Measurements from ENCODE around the gene ACSL6.

The ACSL6 gene

DNA sequence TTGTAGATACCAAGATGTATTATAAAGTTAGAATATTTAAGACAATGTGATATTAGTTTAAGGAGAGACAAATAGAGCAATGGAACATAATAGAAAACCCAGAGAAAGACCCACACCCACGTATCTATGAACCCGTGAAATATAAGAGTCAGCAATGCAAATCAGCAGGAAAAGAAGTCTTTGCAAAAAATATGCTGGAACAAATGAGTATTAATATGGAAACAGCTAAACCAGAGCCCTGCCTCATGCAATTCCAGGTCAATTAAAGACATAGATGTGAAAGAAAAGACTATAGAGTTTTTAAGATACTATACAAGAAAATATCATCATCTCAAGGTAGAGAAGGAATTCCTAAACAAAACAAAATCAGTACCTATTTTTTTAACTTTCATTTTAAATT is 25.9 kb upstream of the ACSL6 start:
- Histone ChIP-seq H3K27me3 (ENCODE audit: control insufficient read depth, insufficient read depth, low read length) (no peaks in the 10 kb centered on the region), H3K4me3 (ENCODE audit: low read depth, low read length) (no peak overlapping the region), H3K9me3 (ENCODE audit: control insufficient read depth, insufficient read depth, low read length) (no peaks in the 10 kb centered on the region), H3K36me3 (ENCODE audit: control insufficient read depth, insufficient read depth, low read length) (no peaks in the 10 kb centered on the region), H3K4me1 (ENCODE audit: control insufficient read depth, insufficient read depth, low read length) (no peaks in the 10 kb centered on the region), H3K9ac (ENCODE audit: low read depth, low read length) (no peak overlapping the region), H3K27ac (ENCODE audit: low read depth, low read length) (no peak overlapping the region)

- no peaks in the 10 kb centered on the region for H3K27me3 ChIP-seq (ENCODE audit: control insufficient read depth, insufficient read depth, low read length)
- H3K4me1 ChIP-seq (ENCODE audit: control insufficient read depth, insufficient read depth, low read length): no peaks in the 10 kb centered on the region
- H3K27ac ChIP-seq (ENCODE audit: low read depth, low read length): no peak overlapping the region
- no peaks in the 10 kb centered on the region for H3K9me3 ChIP-seq (ENCODE audit: control insufficient read depth, insufficient read depth, low read length)
- H3K9ac ChIP-seq (ENCODE audit: low read depth, low read length): no peak overlapping the region
- H3K4me3 ChIP-seq (ENCODE audit: low read depth, low read length): no peak overlapping the region
- H3K36me3 ChIP-seq (ENCODE audit: control insufficient read depth, insufficient read depth, low read length): no peaks in the 10 kb centered on the region
Observed at GRCh38 chr5:132033122-132033521, 21.7 kb upstream of the ACSL6 start.

GRCh38 chr5:132032196-132032595 is 20.7 kb upstream of the ACSL6 start:
- H3K27ac ChIP-seq (ENCODE audit: low read depth, low read length): no peak overlapping the region
- no peak overlapping the region for H3K4me3 ChIP-seq (ENCODE audit: low read depth, low read length)
- H3K9ac ChIP-seq (ENCODE audit: low read depth, low read length): no peak overlapping the region
- H3K27me3 ChIP-seq (ENCODE audit: control insufficient read depth, insufficient read depth, low read length): no peaks in the 10 kb centered on the region
- H3K9me3 ChIP-seq (ENCODE audit: control insufficient read depth, insufficient read depth, low read length): no peaks in the 10 kb centered on the region
- H3K4me1 ChIP-seq (ENCODE audit: control insufficient read depth, insufficient read depth, low read length): no peaks in the 10 kb centered on the region
- no peaks in the 10 kb centered on the region for H3K36me3 ChIP-seq (ENCODE audit: control insufficient read depth, insufficient read depth, low read length)

DNA sequence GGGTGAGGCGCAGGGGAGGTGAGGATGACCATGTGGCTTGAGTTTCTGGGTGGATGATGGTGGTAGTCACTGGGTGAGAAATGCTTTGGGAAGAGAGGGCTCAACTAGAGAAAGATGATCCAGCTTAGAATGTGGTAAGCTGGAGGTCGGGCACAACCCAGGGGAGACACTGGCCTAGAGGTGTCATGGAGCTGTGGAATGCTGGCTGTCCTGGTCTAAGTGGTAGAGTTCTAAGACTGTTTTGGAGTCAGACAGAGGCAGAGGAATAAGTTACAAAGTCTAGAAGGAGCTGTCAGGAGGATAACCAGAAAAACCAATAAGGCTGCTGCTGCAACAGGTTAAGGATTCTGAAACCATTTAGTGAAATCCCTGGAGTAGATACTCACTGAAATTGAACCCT is 19.2 kb upstream of the ACSL6 start:
- Histone ChIP-seq H3K4me3 (ENCODE audit: low read depth, low read length) (no peak overlapping the region), H3K36me3 (ENCODE audit: control insufficient read depth, insufficient read depth, low read length) (no peaks in the 10 kb centered on the region), H3K9me3 (ENCODE audit: control insufficient read depth, insufficient read depth, low read length) (no peaks in the 10 kb centered on the region), H3K27me3 (ENCODE audit: control insufficient read depth, insufficient read depth, low read length) (no peaks in the 10 kb centered on the region), H3K4me1 (ENCODE audit: control insufficient read depth, insufficient read depth, low read length) (no peaks in the 10 kb centered on the region), H3K9ac (ENCODE audit: low read depth, low read length) (no peak overlapping the region), H3K27ac (ENCODE audit: low read depth, low read length) (no peak overlapping the region)

DNA sequence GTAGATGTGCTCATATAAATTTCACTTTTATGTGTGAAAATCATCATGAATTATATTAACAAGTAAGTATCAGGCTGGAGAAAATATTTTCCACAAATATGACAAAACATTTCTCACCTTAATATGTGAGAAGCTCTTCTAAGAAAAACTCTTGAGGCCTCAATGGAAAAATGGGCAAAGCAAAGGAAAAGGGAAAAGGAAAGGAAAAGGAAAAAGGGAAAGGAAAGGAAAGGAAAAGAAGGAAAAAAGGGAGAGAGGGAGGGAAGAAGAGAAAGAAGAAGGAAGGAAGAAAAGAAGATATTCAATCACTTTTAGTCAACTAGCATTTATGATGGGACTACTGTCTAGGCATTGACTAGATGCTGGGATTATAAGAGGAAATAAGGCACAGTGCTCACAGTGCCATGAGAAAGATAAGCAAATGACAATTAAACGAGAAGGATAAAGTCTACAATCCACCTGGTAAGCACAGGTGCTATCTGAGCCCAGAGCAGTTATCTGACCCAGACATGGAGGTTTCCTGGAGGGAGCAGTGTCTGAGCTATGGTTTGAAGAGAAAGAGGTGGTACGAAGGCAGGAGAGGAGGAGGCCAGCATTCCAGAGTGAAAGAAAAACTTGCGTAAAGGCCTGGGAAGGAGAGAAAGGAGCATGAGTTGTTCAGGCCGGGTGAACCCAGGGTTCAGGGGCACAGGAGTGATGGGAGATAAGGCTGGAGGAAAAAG is 18.3 kb upstream of the ACSL6 start:
- H3K27me3 ChIP-seq (ENCODE audit: control insufficient read depth, insufficient read depth, low read length): no peaks in the 10 kb centered on the region

DNA sequence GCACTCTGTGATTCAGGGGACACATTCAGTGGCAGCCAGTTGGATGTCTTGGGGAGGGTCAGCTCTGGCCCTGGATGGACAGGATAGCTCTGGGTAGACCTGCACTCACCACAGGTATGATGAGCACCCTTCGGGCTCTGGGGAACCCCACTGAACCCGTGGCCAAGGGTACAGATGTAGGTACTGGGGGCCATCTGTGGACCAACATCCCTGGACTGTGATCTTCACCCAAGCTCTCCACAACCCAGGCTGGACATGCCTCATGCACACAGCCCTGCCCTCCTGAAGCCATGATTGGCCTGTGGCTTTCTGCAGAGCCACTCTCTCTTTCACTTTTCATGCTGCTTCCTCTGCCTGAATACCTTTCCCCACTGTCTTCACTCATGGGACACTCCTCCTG is 15.6 kb upstream of the ACSL6 start:
- no peaks in the 10 kb centered on the region for H3K4me1 ChIP-seq (ENCODE audit: control insufficient read depth, insufficient read depth, low read length)
- no peak overlapping the region for H3K4me3 ChIP-seq (ENCODE audit: low read depth, low read length)
- H3K9ac ChIP-seq (ENCODE audit: low read depth, low read length): no peak overlapping the region
- no peaks in the 10 kb centered on the region for H3K36me3 ChIP-seq (ENCODE audit: control insufficient read depth, insufficient read depth, low read length)
- H3K27me3 ChIP-seq (ENCODE audit: control insufficient read depth, insufficient read depth, low read length): no peaks in the 10 kb centered on the region
- no peak overlapping the region for H3K27ac ChIP-seq (ENCODE audit: low read depth, low read length)
- no peaks in the 10 kb centered on the region for H3K9me3 ChIP-seq (ENCODE audit: control insufficient read depth, insufficient read depth, low read length)

More for the DNA sequence above, 18.3 kb upstream of the ACSL6 start:
- no peaks in the 10 kb centered on the region for H3K36me3 ChIP-seq (ENCODE audit: control insufficient read depth, insufficient read depth, low read length)
- no peaks in the 10 kb centered on the region for H3K9me3 ChIP-seq (ENCODE audit: control insufficient read depth, insufficient read depth, low read length)
- H3K27ac ChIP-seq (ENCODE audit: low read depth, low read length): no peak overlapping the region
- no peak overlapping the region for H3K9ac ChIP-seq (ENCODE audit: low read depth, low read length)
- H3K4me1 ChIP-seq (ENCODE audit: control insufficient read depth, insufficient read depth, low read length): no peaks in the 10 kb centered on the region
- H3K4me3 ChIP-seq (ENCODE audit: low read depth, low read length): no peak overlapping the region

DNA sequence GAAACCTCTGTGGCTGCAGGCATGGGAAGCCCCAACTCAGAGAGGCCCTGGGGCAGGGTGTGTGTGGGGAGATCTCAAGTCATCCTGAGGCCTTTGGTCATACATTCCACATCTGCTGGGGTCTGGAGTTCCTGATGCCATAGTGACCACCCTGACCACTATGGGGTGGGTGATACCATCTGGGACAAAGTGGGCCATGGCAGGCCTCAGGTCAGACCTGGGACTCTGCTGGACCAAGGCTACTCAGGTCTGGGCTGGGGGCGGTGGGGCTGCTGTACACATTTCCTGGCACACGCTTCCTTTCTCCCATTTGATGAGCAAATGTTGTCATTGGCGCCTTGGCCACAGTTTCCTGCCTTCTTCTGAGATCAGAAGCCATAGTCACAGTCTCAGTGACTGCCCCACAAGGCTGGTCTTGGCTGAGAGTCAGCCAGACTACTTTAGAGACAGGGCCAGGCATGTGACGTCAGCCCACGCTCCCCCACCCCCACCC is 15.1 kb upstream of the ACSL6 start:
- no peaks in the 10 kb centered on the region for H3K36me3 ChIP-seq (ENCODE audit: control insufficient read depth, insufficient read depth, low read length)
- H3K9me3 ChIP-seq (ENCODE audit: control insufficient read depth, insufficient read depth, low read length): no peaks in the 10 kb centered on the region
- no peaks in the 10 kb centered on the region for H3K4me1 ChIP-seq (ENCODE audit: control insufficient read depth, insufficient read depth, low read length)
- H3K9ac ChIP-seq (ENCODE audit: low read depth, low read length): no peak overlapping the region
- H3K27me3 ChIP-seq (ENCODE audit: control insufficient read depth, insufficient read depth, low read length): no peaks in the 10 kb centered on the region
- no peak overlapping the region for H3K4me3 ChIP-seq (ENCODE audit: low read depth, low read length)
- H3K27ac ChIP-seq (ENCODE audit: low read depth, low read length): no peak overlapping the region

DNA sequence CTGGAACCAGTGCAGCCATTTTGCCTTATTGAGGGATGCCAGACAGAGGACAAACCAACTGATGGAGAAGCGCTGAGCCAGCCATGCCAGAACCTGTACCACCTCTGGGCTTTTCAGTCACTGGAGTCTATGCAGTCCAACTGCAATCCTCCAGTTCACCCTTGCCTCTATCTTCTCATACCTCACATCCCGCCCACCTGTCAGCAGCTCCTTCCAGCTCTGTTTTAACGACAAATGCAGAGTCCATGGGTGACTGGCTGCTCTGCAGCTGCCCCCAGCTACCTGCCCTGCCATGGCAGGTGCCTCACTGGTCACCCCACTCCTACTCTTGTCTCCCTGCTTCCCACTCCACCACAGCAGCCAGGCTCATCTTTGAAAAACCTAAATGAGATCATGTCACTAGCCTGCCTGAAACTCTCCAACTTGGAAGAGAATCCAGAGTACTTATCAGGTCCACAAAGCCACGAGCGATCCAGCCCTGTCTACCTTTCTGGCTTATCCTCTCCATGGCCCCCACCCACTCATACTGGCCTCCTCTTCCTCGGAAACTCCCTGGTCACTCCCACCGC is 14.0 kb upstream of the ACSL6 start:
- Histone ChIP-seq H3K36me3 (ENCODE audit: control insufficient read depth, insufficient read depth, low read length) (no peaks in the 10 kb centered on the region), H3K27me3 (ENCODE audit: control insufficient read depth, insufficient read depth, low read length) (no peaks in the 10 kb centered on the region), H3K4me1 (ENCODE audit: control insufficient read depth, insufficient read depth, low read length) (no peaks in the 10 kb centered on the region), H3K9ac (ENCODE audit: low read depth, low read length) (no peak overlapping the region), H3K27ac (ENCODE audit: low read depth, low read length) (no peak overlapping the region), H3K4me3 (ENCODE audit: low read depth, low read length) (no peak overlapping the region), H3K9me3 (ENCODE audit: control insufficient read depth, insufficient read depth, low read length) (no peaks in the 10 kb centered on the region)

DNA sequence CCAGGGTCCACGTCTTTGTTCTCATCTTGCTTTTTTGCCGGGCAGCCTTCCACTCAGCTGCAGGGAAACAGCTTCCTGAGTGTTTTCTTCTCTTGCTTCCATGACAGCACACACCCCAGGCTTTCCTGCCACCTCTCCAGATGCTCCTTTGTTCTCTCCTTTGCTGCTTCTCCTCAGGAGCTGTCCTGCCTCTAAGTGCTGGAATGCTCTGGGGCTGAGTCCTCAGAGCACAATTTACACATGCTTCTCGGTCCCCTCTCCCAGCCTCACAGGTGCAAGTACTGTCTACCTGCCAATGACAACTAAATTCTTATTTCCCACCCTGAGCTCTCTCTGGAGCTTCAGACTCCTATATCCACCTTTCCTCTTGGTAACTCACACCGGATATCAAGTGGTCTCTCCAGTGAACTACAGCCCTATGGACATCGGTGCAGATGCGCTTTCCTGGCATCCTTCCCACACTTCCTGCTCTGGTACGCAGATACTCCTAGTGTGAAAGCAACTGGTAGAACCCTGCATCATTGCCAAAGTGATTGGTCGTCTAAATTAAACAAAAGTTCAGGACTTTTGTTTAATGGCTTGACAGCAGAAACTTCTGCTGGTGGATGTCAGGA is 13.4 kb upstream of the ACSL6 start:
- H3K36me3 ChIP-seq (ENCODE audit: control insufficient read depth, insufficient read depth, low read length): no peaks in the 10 kb centered on the region
- no peak overlapping the region for H3K9ac ChIP-seq (ENCODE audit: low read depth, low read length)
- no peak overlapping the region for H3K4me3 ChIP-seq (ENCODE audit: low read depth, low read length)
- no peaks in the 10 kb centered on the region for H3K27me3 ChIP-seq (ENCODE audit: control insufficient read depth, insufficient read depth, low read length)
- no peaks in the 10 kb centered on the region for H3K4me1 ChIP-seq (ENCODE audit: control insufficient read depth, insufficient read depth, low read length)
- no peaks in the 10 kb centered on the region for H3K9me3 ChIP-seq (ENCODE audit: control insufficient read depth, insufficient read depth, low read length)
- no peak overlapping the region for H3K27ac ChIP-seq (ENCODE audit: low read depth, low read length)

GRCh38 chr5:132024117-132024435 is 12.6 kb upstream of the ACSL6 start:
- H3K27ac ChIP-seq (ENCODE audit: low read depth, low read length): no peak overlapping the region
- H3K9ac ChIP-seq (ENCODE audit: low read depth, low read length): no peak overlapping the region
- H3K4me3 ChIP-seq (ENCODE audit: low read depth, low read length): no peak overlapping the region
- no peaks in the 10 kb centered on the region for H3K9me3 ChIP-seq (ENCODE audit: control insufficient read depth, insufficient read depth, low read length)
- no peaks in the 10 kb centered on the region for H3K27me3 ChIP-seq (ENCODE audit: control insufficient read depth, insufficient read depth, low read length)
- no peaks in the 10 kb centered on the region for H3K36me3 ChIP-seq (ENCODE audit: control insufficient read depth, insufficient read depth, low read length)
- H3K4me1 ChIP-seq (ENCODE audit: control insufficient read depth, insufficient read depth, low read length): no peaks in the 10 kb centered on the region

- Histone ChIP-seq H3K4me1 (ENCODE audit: control insufficient read depth, insufficient read depth, low read length) (no peaks in the 10 kb centered on the region), H3K27me3 (ENCODE audit: control insufficient read depth, insufficient read depth, low read length) (no peaks in the 10 kb centered on the region), H3K9me3 (ENCODE audit: control insufficient read depth, insufficient read depth, low read length) (no peaks in the 10 kb centered on the region), H3K27ac (ENCODE audit: low read depth, low read length) (no peak overlapping the region), H3K4me3 (ENCODE audit: low read depth, low read length) (no peak overlapping the region), H3K9ac (ENCODE audit: low read depth, low read length) (no peak overlapping the region), H3K36me3 (ENCODE audit: control insufficient read depth, insufficient read depth, low read length) (no peaks in the 10 kb centered on the region)
Observed at GRCh38 chr5:132023258-132024116, 12.0 kb upstream of the ACSL6 start.
